Kidney capillary endothelial cell (primary cell): Measurements from ENCODE around the gene C19orf47.
"Not testable (repeated sequence)": the region's sequence is repeated elsewhere in the genome, so short reads cannot be mapped to it uniquely, and the experiment has no call there.

Experiments used
- DNase-seq: peaks from one replicate; pipeline ENCODE4 v3.0.0-alpha.2; 2018; ENCODE audit warnings: low spot score

C19orf47 gene

DNA sequence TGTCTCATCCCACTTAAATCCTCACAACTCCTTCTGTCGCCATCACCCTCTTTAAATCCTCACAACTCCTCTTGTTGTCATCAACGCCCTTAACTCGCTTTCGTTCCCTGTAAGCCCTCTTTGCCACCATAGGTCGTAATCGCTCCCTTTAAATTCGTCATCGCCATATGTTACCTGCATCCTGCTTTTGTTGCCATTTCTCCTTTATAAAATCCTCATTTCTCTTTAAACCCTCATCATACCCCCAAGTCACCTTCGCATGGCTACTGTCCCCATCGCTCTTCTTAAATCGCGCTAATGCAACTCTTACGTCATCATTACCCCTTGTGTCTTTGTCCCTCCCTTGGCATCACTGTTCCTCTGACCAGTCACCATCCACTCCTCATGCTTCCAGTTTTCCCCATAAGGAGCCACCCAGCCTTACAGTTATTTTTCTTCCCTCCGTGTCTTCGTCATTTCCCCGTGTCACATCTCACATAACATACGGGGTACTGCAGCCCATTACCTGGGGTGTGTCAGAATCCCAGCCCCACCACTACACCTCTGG is 837 bp upstream of the C19orf47 start:
- DNase-seq, result peak; percentile 30

DNA sequence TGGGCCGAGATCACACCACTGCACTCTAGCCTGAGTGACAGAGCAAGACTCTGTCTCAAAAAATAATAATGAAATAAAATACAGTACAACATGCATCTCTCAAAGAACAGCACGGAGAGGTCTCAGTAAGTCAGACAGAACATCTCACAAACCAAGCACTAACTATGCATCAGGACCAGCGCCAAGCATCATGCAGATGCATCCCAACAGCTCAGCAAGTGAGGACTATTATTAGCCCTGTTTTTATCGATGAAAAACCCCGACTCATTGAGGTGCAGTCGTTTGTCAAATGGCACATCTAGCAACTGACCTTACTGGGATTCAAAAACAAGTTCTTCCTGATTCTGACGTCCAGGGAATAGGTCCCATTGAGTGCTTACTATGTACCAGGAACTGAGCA is 3.8 kb downstream of the C19orf47 start:
- no peak for DNase-seq

DNA sequence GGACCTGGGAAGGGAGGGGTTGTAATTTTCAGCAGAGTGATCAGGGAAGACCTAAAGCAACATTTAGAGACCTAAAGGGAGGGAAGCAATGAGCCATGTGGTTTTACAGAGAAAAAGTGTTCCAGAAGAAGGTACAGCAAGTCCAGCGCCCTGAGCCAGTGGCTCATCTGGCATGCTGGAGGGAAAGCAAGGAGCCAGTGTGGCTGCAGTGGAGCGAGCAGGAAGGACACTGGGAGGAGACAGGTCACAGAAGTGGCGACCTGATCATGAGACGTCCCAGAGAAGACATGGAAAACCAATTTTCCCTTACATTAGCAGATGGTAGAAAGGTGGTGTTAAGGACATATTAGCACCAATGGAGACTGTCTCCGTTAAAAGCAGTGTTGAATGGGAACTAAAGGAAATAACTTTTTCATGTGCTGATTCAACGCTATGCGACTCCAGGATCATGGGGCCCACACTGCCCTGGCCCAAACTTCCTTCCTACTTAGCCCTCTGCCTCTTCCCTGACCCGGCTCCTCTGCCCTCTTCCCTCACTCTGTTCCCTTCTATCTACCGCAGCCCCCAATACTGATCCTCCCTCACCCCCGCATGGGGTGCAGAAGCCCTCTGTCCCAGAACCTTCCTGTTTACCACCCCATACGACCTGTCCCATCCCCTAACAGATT is 5.4 kb downstream of the C19orf47 start:
- DNase-seq, result peak; percentile 7

DNA sequence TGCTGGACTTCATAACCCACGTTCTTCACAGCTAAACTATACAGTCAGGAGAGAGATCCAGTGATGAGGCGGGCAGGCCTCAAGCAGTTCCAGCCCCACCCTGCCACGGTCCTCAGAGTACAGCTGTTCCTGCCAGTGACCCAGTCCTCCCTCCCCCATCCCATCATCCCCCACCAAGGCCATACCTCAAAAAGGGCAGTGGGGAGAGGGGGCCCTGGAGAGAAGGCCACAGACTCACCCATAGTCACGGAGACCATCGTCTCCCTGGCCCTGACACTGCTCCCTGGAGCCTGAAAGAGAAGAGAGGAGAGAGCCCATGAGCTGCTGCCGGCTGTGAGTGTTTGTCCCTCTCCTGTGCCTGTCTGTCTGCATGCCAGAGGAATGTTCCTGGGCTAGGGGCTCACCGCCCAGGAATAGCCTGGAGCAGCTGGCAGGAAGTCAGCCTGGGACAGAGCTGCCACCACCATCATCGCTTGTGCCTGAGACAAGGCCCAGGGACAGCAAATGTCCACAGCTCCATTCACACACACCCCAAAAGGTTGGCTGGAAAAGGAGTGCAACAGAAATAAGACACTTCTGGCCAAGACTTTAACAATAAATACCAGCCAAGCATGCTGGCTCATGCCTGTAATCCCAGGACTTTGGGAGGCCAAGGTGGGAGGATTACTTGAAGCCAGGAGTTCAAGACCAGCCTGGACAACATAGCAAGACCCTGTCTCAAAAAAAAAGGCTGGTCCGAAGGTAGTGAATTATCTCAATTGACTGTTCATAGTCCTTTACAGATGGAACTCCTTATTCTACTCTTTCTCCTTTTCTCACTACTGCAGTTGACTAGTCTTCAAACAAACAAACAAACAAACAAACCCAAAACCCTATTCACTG is 6.4 kb downstream of the C19orf47 start:
- peak; percentile 10 for DNase-seq

DNA sequence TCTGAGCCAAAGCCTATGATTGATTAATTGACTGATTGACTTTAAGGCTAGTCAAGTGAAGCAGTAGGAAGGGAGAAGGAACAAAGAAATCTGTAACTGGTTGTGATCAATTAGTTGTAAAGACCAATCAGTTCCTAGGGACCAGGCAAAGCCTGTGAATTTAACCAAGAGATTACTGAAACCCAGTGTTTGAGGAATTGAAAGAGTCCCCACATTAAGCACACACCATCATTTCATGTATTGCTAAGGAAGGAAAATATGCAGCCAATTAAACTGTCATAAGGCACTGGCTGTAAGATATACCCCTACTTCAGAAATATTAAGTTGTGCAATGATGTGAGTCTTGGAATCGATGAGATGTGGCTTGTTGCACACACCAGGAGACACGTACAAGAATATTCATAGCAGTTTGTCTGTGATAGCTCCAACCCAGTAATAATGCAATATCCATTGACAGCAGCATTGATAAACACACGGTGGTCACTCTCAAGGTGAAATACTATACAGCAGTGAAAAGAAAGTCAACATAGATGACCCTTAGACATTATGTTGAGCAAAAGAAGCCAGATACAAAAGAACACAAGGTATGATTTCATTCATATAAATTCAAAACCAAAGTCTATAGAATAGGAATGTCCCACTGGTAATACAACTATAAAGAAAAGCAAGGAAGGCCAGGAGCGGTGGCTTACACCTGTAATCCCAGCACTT is 9.0 kb downstream of the C19orf47 start:
- DNase-seq, result no peak

DNA sequence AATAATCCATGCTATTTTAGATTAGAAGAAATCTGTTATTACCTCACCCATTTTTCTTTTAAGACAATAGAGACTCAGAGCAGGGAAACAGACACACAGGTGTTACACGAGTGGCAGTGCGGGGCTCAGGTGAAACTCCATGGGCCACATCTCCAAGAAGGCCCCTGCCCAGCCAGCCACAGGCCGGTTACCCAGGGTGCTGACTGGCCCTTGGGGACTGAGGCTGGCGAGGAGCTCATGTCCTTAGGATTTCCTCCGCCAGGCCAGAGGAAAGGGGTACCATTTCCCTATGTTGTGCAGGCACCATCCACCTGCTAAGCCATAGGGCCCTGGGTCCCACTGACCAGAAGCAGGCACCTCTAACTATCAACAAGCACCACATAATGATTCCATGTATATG is 10.6 kb downstream of the C19orf47 start:
- DNase-seq, result no peak

DNA sequence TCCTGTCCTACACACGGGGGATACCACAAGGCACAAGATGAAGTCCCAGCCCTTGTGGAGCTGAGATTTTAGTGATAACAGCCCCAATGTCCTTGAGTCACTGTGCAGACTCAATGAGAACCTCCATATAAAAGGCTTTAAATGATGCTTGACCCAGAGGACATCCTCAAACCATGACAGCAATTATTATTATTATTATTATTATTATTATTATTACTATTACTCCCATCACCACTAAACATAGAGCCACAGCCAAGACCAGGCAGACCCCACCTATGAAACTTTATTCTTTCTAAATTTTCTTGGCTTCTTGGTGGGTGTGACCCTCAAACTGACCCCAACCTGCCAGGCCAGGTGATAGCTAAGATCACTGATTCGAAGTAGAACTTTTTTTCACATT is 11.1 kb downstream of the C19orf47 start:
- DNase-seq, result no peak

DNA sequence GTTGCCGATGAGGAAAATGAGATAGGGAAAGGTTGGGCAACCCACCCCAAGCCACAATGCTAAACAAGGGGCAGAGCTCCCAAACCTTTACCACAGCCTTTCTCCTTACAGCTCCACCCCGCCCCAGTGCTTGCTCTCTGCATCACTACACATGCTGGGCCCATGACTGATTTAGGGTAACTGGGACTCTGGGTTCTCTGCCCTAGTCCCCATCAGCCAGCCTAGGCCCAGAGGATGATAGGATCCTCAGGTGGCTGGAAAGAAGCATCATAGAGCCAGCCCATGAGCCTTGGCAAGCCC is 11.6 kb downstream of the C19orf47 start:
- no peak for DNase-seq

DNA sequence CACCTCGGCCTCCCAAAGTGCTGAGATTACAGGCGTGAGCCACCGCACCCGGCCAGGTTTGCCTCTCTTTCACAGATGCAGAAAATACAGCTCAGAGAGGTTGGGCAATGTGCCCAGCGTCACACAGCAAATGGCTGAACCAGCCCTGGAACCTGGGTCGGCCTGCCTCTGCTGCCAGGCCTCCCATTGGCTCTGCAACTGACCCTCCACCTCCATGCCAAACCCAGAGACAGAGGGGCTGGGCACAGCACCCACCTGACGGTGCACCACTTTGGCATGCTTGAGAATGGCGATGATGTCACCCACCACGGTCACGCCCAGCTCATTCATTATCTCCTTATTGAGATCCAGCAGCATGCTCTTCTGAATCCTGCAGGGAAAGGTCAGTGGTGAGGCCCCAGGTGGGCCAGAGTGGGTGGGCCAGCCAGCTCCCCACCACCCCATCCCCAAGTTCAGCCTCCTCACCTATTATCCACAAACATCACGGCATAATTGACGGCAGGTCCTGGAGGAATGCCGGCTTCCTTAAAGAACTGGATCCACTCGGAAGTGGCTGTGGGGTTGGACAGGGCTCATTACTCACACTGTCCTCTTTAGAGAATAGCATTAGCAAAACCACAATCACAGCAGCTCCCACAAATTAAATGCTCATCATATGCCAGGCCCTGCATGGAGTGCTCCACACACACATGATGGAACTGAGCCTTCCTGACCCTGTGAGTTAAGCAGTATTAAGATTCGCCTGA is 12.2 kb downstream of the C19orf47 start:
- DNase-seq, result no peak

DNA sequence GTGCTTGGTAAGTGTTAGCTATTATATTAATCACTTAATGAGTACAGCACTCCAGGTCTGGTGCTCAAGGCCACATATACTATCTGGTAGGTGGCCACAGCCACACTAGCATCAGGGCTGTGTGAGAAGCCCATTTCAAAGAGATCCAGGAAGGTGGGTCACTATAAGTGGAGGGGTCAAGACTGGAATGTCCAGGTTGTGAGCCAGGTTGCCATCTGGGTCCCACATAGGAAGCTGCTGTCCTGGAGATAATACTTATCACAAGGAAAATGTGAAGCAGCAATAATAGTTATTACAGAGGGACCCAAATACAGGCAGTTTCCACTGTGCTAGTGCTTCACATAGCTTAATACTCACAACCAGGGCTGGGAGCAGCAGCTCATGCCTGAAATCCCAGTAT is 13.1 kb downstream of the C19orf47 start:
- DNase-seq, result no peak

DNA sequence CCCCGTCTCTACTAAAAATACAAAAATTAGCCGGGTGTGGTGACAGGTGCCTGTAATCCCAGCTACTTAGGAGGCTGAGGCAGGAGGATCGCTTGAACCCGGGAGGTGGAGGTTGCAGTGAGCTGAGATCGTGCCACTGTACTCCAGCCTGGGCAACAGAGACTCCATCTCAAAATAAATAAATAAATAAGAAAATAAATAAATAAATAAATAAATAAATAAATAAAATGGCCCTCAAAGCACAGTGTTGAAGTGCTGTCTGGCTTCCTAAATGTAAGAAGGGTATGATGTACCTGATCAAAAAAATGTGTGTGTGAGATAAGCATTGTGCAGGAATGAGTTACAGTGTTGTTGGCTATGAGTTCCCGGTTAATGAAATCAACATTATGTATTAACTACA is 15.1 kb downstream of the C19orf47 start:
- not testable (repeated sequence) for DNase-seq

DNA sequence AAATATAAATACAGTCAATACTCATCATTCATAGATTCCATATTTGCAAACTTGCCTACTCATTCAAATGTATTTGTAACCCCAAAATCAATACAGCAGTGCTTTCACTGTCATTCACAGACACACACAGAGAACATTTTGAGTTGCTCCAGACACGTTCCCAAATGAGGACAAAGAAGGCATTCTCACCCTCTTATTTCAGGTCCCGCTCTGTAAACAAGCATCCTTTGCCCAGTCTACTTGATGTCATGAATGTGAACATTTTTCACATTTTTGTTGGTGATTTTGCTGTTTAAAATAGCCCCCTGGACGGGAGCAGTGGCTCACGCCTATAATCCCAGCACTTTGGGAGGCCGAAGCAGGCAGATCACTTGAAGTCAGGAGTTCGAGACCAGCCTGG is 15.5 kb downstream of the C19orf47 start:
- no peak for DNase-seq

DNA sequence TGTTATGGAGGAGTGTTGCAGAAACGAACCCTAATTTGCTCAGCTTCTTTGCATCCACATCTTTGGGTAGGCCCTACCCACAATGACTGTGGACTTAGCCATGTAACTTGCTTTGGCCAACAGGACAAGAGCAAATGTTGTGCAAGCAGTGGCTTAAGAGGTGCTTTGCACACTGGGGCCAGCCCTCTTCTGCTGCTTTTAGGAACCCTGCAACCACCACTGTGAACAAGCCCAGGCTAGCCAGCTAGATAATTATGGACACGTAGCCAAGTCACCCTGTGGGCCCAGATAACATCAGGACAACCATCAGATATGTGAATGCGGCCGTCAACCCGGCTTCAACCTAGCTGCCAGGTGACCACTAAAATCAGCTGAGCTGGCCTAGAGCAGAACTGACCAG is 17.1 kb downstream of the C19orf47 start:
- no peak for DNase-seq

DNA sequence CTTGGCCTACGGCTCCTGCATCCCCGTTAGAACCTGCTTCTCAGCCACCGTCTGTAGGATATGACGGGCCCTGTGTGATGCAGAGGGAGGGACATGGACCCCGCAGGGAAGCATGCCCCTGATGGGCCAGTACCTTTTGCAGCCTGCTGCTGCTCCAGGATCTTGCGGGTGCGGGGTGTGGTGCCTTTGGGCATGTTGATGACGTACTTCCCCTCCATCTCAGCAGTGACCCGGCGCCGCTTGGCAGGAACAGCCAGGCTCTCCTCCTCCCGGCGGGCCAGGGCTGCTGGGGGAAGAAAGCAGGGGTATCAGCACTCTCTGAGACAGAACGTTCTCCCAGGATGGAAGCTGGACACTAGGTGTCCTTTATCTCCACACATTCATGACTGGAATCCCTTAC is 22.0 kb downstream of the C19orf47 start:
- no peak for DNase-seq

DNA sequence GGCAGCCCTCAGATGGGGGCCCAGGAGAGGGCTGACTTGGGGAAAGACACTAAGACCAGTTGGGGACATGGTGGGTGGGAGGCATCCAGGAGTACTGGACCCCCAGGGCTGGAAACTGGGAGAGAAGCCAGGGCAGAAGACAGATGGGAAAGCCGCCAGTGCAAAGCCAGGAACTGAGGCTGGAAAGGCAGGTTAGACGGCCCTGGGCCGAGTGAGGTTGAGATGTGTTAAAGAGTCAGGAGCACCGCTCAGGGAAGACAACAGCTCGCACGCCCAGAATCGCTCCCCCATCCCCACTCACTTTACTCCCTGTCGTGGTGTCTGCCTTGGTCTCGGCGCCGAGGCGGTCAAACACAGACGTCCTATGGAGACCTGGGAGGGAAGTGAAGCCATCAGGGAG is 24.5 kb downstream of the C19orf47 start:
- no peak for DNase-seq

DNA sequence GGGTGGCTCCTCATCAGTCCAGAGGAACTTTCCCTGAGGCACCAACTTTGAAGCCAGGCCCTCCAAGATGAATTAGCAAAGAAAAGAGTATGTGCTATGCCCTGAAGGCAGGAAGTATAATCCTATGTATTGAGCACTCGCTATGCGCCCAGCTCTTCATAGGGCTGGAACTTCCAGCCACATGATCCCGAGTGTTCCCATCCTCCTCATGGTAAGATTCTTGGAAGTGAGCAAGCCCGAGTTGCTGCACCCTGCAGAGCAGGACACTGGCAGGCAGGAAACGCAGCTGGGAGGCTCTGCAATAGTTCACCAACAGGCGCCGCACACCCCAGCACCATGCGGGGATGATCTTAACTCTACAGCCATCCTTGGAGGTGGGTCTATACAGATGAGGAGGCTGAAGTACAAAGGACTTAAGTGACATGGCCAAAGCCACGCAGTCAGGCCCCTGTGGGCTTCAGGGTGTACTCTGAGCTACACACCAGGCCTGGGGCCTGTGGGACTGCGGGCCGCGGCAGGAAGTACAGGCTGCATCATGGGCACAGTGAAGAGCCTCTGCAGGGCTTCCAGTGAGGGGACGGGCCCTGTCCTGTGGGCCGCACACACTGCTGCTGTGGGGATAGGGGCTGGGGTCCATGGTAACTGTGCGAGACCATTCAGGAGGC is 25.1 kb downstream of the C19orf47 start:
- no peak for DNase-seq

DNA sequence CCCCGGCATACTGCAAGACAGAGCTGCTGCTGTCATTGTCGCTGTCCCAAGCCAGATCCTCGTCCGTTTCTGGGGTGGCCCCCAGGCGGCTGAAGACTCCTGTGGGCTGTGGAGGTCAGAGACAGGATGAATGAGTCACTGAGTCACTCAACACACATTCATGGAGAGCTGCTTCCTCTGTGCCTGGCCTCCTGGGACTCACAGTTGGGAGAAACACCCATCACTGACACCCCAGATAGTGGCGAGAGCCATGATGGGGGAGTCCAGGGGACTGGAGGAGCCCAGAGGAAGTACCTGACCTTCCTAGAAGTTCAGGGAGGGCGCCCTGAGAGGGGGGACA is 26.0 kb downstream of the C19orf47 start:
- no peak for DNase-seq

DNA sequence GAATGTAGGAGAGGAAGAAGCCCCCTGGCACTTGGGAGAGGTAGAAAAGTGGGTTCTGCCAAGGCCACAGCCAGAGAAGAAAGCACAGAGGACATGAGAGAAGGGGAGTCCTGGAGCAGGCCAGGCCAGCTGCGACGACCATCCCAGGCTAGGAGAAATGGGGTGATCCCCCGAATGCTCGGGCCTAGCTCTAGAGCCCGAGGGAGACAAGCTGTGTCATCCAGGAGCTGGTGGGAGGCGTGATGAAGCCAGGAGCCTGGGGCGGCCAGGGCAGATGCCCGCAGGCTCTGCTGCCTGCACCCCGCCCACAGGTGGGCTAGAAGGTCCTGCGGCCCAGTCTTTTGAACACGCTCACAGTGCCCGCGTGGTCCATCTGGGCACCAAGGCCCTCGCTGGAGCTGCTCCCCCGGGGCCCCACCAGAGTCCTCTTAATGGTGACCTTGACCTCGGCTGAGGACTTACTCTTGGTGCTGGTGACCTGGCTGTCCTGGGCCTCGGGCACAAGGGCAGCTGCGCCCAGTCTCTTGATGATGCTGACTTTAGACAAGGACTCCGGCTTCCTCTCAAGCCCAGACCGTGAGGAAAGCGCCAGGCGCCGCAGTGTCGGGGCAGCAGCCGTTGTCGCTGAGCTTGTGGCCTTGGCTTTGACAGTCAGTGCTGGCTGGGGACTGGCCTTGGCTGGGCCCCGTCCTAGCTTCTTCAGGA is 26.5 kb downstream of the C19orf47 start:
- no peak for DNase-seq

DNA sequence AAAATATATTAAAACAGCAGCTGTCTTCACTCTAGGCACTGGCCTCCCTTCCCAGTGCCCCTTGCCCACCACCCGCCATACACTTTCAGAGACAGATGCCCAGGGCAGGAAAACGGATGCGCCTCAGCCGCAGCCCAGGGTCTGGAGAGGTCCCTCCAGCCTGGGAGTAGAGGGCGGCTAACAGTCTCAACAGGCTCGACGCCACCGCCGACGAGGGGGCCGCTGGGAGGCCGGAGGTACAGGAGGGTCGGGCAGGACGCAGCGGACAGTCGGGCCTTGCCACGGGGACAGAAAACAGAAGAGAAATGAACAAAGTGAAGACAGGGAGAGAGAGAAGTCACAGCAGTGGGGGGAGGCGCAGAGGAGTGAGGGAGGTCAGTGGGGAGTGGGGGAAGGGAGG is 27.1 kb downstream of the C19orf47 start:
- DNase-seq, result no peak

DNA sequence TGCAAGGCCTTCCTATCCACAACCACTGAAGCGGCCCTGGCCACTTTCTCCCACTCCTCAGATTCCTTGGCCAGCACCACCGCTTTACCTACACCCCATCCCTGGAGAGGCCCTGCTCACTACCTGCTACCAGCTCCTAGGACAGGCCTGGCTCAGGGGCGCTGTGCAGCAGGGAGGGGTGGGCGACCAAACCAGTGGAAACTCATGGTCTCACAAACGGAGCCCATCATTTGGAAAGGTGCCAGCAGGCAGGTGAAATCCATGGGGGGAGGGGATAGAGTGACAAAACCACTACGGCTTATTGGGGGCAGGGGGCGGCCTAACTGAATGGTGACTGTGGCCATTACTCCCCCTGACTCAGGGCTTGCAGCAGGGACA is 27.6 kb downstream of the C19orf47 start:
- DNase-seq, result no peak

DNA sequence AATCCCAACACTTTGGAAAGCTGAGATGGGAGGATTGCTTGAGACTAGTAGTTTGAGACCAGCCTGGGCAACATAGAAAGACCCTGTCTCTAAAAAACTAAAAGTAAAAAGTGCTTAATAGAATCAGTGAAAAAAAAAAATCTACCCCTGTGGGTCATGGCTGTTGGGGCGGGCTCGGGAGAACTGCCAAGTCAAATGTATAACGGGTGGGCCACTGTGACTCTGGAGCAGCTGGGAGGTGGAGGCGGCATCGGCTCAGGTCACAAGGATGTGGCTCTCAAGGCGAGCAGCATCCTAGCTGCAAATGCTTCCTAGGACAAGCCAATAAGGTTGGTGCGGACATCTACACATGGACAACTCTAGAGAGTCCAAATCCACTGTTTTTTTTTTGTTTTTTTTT is 30.9 kb downstream of the C19orf47 start:
- DNase-seq, result no peak
